ENCODE results near the gene CHCHD3. TPM values are rescaled to one million over a fixed set of nuclear protein-coding genes. Genes with fewer than 3 reads are reported as not detected.

The CHCHD3 gene
- total RNA-seq, 4 donors from 2014 or later = 27.9 to 39.0 (median 34.5) TPM

GRCh38 chr7:132777414-132777813, 304.5 kb downstream of the CHCHD3 start:
- DNase-seq (ENCODE audit: low spot score in 2 of 2) = no peak
- TF ChIP-seq, protein P1, sequence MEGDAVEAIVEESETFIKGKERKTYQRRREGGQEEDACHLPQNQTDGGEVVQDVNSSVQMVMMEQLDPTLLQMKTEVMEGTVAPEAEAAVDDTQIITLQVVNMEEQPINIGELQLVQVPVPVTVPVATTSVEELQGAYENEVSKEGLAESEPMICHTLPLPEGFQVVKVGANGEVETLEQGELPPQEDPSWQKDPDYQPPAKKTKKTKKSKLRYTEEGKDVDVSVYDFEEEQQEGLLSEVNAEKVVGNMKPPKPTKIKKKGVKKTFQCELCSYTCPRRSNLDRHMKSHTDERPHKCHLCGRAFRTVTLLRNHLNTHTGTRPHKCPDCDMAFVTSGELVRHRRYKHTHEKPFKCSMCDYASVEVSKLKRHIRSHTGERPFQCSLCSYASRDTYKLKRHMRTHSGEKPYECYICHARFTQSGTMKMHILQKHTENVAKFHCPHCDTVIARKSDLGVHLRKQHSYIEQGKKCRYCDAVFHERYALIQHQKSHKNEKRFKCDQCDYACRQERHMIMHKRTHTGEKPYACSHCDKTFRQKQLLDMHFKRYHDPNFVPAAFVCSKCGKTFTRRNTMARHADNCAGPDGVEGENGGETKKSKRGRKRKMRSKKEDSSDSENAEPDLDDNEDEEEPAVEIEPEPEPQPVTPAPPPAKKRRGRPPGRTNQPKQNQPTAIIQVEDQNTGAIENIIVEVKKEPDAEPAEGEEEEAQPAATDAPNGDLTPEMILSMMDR (IDR thresholded peaks at IDR 0.05) = no peak
- no peak for TF ChIP-seq POLR2A (IDR thresholded peaks at IDR 0.05)
- WGBS, 2 donors = 80 to 86% methylated on average over 7 of the region's 7 CpGs
- H3K4me3 ChIP-seq (ENCODE audit: low read depth, poor library complexity, severe bottlenecking) = no peak overlapping the region
- intact Hi-C loops (cut with DNase I; ENCODE audit: low total_unique reads) = no loop called here

DNA sequence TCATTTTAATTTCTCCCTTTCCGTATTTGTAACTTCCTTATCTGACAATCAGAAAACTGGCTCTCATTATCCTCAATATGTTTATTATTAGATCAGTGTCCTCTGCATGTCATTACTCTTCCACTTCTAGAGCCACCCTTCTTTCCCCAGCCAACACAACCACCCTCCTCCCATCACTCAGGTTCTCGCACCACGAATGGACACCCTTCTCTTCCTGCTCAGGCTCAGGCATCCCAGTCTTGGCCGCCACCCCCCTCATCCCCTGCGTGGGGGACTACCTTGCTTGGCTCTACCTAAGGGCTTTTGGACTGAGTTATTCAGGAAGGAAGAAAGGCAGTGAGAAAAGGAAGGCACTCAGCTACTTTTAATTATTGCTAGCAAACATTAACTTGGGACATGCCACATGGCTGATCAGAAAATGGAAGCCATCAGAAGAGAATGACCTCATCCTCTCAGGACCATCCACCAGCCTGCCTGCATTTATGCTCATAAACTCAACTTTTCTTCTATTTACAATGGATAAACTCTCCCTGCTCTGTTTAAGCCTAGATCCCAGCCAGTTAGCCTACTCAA, 305.8 kb downstream of the CHCHD3 start:
- TF ChIP-seq, protein P1 (IDR thresholded peaks at IDR 0.05) = no peak
- no peak for TF ChIP-seq POLR2A (IDR thresholded peaks at IDR 0.05)
- H3K4me3 ChIP-seq (ENCODE audit: low read depth, poor library complexity, severe bottlenecking) = no peak overlapping the region
- DNase-seq (ENCODE audit: low spot score in 2 of 2) = peak in 1 of 2 donors; percentile 31
- WGBS, 2 donors = 69% methylated on average over 5 of the region's 5 CpGs
- intact Hi-C loops (cut with DNase I; ENCODE audit: low total_unique reads) = no loop called here

DNA sequence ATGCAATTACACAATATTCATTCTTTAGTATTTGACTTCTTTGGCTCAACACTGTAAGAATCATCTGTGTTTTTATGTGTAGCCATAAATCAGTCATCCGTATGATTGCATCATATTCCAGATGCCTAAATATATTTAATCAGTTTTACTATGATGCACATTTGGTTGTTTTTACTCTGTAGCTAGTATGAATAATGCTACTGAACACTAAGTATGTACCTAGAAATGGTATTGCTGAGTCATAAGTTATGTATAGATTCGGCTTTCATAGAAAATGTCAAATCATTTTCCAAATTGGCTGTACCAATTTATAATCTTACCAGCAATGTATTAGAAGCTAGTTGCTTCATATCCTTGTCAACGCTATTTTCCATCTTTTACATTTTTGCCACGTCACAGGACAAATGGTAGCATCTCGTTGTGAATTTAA, 308.3 kb downstream of the CHCHD3 start:
- no peak overlapping the region for H3K4me3 ChIP-seq (ENCODE audit: low read depth, poor library complexity, severe bottlenecking)
- intact Hi-C loops (cut with DNase I; ENCODE audit: low total_unique reads) = no loop called here
- 47 to 50% methylated on average over 5 of the region's 5 CpGs for WGBS, 2 donors
- TF ChIP-seq, protein P1 (IDR thresholded peaks at IDR 0.05) = no peak
- no peak for TF ChIP-seq POLR2A (IDR thresholded peaks at IDR 0.05)
- DNase-seq (ENCODE audit: low spot score in 2 of 2) = no peak

DNA sequence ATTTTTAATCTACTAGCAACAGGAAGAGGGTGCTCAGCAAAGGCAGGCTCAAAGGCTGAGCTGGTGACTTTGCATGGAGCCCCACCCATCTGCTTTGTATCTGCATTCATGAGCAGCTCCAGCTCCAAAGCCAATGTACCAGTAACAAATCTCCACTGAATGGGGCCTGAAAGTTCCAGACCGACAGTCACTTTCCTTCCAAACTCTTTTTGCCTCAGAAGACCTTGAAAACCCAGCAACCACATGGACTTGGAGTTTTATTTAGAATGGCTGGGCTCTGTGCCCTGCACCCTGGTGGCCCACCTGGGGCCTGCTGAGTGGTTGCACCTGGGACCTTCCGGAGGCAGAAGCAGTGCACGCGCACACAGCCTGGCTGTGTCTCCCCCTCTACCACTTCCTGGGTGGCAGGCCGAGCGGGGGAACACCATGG, 310.6 kb downstream of the CHCHD3 start:
- TF ChIP-seq, protein P1 (IDR thresholded peaks at IDR 0.05) = no peak
- no peak for TF ChIP-seq POLR2A (IDR thresholded peaks at IDR 0.05)
- DNase-seq (ENCODE audit: low spot score in 2 of 2) = peak in 1 of 2 donors; percentile 61
- 77 to 82% methylated on average over 6 of the region's 6 CpGs for WGBS, 2 donors
- intact Hi-C loops (cut with DNase I; ENCODE audit: low total_unique reads) = no loop called here
- H3K4me3 ChIP-seq (ENCODE audit: low read depth, poor library complexity, severe bottlenecking) = no peak overlapping the region

DNA sequence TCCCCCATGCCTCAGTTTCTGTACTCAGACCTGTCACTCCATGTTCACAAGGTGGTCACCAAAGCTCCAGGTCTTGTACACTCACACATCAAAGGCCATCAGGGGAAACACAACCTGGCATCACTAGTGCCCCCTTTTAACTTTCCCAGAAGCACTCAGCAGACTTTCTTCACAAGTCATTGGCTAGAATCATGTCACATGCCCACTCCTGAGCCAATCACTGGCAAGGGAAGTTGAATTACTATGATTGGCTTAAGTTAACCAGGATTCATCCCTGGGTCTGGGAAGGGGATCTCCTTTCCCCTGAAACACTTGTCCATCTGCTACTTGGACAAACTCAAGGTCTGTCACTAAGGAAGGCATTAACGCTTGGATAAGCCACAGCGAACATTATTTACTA, 311.8 kb downstream of the CHCHD3 start:
- 94 to 95% methylated on average over 2 of the region's 2 CpGs for WGBS, 2 donors
- intact Hi-C loops (cut with DNase I; ENCODE audit: low total_unique reads) = no loop called here
- TF ChIP-seq, protein P1 (IDR thresholded peaks at IDR 0.05) = no peak
- no peak for TF ChIP-seq POLR2A (IDR thresholded peaks at IDR 0.05)
- DNase-seq (ENCODE audit: low spot score in 2 of 2) = no peak
- H3K4me3 ChIP-seq (ENCODE audit: low read depth, poor library complexity, severe bottlenecking) = no peak overlapping the region

DNA sequence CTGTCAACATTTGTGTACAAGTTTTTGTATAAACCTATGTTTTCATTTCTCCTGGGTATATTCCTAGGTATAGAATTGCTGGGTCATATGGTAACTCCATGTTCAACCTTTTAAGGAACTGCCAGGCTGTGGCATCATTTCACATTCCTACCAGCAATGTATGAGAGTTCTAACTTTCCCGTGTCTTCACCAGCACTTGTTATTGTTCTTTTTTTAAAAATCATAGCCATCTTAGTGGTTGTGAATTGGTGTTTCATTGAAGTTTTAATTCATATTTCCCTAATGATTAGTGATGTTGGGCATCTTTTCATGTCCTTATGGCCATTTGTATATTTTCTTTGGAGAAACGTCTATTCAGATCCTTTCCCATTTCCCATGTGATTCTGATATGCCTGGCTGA, 312.6 kb downstream of the CHCHD3 start:
- TF ChIP-seq, protein P1 (IDR thresholded peaks at IDR 0.05) = no peak
- no peak for TF ChIP-seq POLR2A (IDR thresholded peaks at IDR 0.05)
- no peak overlapping the region for H3K4me3 ChIP-seq (ENCODE audit: low read depth, poor library complexity, severe bottlenecking)
- DNase-seq (ENCODE audit: low spot score in 2 of 2) = no peak
- 91 to 97% methylated on average over 2 of the region's 2 CpGs for WGBS, 2 donors
- intact Hi-C loops (cut with DNase I; ENCODE audit: low total_unique reads) = no loop called here

All from lower leg skin (tissue), 4 donors.